ENCODE measurements around the gene TMEFF2.
"Not testable (repeated sequence)": the region's sequence is repeated elsewhere in the genome, so short reads cannot be mapped to it uniquely, and the experiment has no call there.

TMEFF2 gene

GRCh38 chr2:192126912-192127311 is 67.8 kb downstream of the TMEFF2 start:
- DNase-seq = no peak

GRCh38 chr2:192126426-192126825 is 68.3 kb downstream of the TMEFF2 start:
- DNase-seq = no peak

- DNase-seq = no peak
Observed at GRCh38 chr2:192124571-192124970, 70.2 kb downstream of the TMEFF2 start.

- no peak for DNase-seq
Observed at GRCh38 chr2:192123847-192124246, 70.9 kb downstream of the TMEFF2 start.

GRCh38 chr2:192122946-192123345 is 71.8 kb downstream of the TMEFF2 start:
- DNase-seq = no peak

GRCh38 chr2:192122141-192122540 is 72.6 kb downstream of the TMEFF2 start:
- no peak for DNase-seq

- DNase-seq = no peak
Observed at GRCh38 chr2:192119536-192119935, 75.2 kb downstream of the TMEFF2 start.

GRCh38 chr2:192117705-192118104 is 77.0 kb downstream of the TMEFF2 start:
- DNase-seq = no peak

- DNase-seq = not testable (repeated sequence)
Observed at GRCh38 chr2:192111536-192111935, 83.2 kb downstream of the TMEFF2 start.

- DNase-seq = no peak
Observed at GRCh38 chr2:192099742-192100141, 95.0 kb downstream of the TMEFF2 start.

GRCh38 chr2:192098814-192099491 is 95.8 kb downstream of the TMEFF2 start:
- DNase-seq = no peak

- DNase-seq = no peak
Observed at GRCh38 chr2:192091476-192091875, 103.3 kb downstream of the TMEFF2 start.

- no peak for DNase-seq
Observed at GRCh38 chr2:192090911-192091310, 103.8 kb downstream of the TMEFF2 start.

- DNase-seq = no peak
Observed at GRCh38 chr2:192087398-192087958, 107.3 kb downstream of the TMEFF2 start.

GRCh38 chr2:192082121-192082520 is 112.6 kb downstream of the TMEFF2 start:
- no peak for DNase-seq

- not testable (repeated sequence) for DNase-seq
Observed at GRCh38 chr2:192080096-192080495, 114.6 kb downstream of the TMEFF2 start.

GRCh38 chr2:192073878-192074277 is 120.9 kb downstream of the TMEFF2 start:
- no peak for DNase-seq

GRCh38 chr2:192072778-192073177 is 122.0 kb downstream of the TMEFF2 start:
- DNase-seq = no peak

- DNase-seq = no peak
Observed at GRCh38 chr2:192072261-192072660, 122.5 kb downstream of the TMEFF2 start.

- DNase-seq = no peak
Observed at GRCh38 chr2:192070099-192070498, 124.6 kb downstream of the TMEFF2 start.

GRCh38 chr2:192069417-192069816 is 125.3 kb downstream of the TMEFF2 start:
- DNase-seq = no peak

GRCh38 chr2:192068966-192069365 is 125.8 kb downstream of the TMEFF2 start:
- no peak for DNase-seq

GRCh38 chr2:192067631-192068030 is 127.1 kb downstream of the TMEFF2 start:
- no peak for DNase-seq

GRCh38 chr2:192064459-192064858 is 130.3 kb downstream of the TMEFF2 start:
- DNase-seq = no peak

GRCh38 chr2:192060161-192060560 is 134.6 kb downstream of the TMEFF2 start:
- no peak for DNase-seq

All from activated CD4-positive, alpha-beta T cell treated with anti-CD3 and anti-CD28 coated beads for 4 hours (primary cell).